Esophagus mucosa (tissue), 1 donor: ENCODE measurements around the gene CFAP74. TPM values are rescaled to one million over a fixed set of nuclear protein-coding genes. Genes with fewer than 3 reads are reported as not detected.
"Not testable (repeated sequence)": the region's sequence is repeated elsewhere in the genome, so short reads cannot be mapped to it uniquely, and the experiment has no call there.

Source experiments
- ATAC-seq: fragments of 200-7000 bp; cut with Tn5 transposase; one replicate; pipeline ENCODE4 v1.9.1; 2020
- total RNA-seq: library from RNA; stranded (reverse); gene quantifications from one replicate; pipeline ENCODE4 v1.2.4, GENCODE V29; 2023
- donor health status: DM: yes; HTN: yes; CAD: no.

Gene CFAP74
- total RNA-seq, 1 donor from 2014 or later = not detected

GRCh38 chr1:1947493-1947892 lies 56.1 kb downstream of the CFAP74 start:
- no peak for ATAC-seq

DNA sequence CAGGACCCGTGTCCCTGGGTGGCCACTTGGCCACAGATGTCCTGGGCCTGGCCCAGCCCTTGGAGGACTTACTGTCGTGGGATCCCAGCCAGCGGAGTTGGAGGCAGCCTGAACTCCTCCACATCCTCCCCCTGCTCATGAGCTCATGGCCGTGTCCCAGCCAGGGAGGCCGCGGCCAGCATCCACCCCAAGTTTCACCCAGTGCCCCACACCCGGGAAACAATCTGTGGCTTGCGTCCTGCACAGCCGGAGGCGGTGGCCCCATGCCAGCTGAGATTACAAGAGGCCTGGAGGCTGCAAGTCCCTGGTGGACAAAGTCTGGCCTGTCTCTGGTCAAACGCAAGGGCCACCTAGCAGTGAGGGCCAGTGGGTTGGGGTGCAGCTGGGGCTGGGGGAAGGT lies 57.0 kb downstream of the CFAP74 start:
- no peak for ATAC-seq

- no peak for ATAC-seq
Measured at GRCh38 chr1:1945782-1946393, 57.7 kb downstream of the CFAP74 start.

DNA sequence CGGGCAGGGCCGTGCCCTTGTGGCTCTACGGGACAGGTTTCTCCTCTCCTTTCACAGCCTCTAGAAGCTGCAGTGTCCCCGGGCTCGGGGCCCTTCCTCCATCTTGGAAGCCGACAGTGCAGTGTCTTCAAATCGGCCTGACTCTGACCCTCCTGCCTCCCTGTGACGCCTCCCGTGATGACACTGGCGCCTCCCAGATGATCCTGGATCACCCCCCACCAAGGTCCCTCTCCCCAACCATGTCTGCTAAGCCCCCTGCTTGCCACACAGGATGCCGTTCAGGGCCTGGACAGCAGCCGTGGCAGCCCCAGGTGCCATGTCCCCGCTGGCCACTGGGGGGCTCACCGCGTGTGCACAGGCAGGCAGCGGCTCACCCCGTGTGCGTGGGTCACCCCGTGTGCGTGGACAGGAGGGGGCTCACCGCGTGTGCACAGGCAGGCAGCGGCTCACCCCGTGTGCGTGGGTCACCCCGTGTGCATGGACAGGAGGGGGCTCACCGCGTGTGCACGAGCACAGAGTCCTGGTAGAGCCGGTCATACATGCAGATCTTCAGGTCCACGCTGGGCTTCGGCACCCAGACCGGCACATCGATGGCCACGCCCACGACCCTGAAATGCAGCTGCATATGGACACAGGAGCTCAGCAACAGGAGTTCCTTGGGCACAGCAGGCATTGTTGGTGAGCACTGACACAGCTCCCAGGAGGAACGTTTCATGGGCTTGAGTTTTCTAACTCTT lies 59.6 kb downstream of the CFAP74 start:
- peak; percentile 72 for ATAC-seq

GRCh38 chr1:1942753-1943656 lies 60.6 kb downstream of the CFAP74 start:
- ATAC-seq = peak; percentile 53

GRCh38 chr1:1941868-1942752 lies 61.5 kb downstream of the CFAP74 start:
- ATAC-seq = peak; percentile 4

DNA sequence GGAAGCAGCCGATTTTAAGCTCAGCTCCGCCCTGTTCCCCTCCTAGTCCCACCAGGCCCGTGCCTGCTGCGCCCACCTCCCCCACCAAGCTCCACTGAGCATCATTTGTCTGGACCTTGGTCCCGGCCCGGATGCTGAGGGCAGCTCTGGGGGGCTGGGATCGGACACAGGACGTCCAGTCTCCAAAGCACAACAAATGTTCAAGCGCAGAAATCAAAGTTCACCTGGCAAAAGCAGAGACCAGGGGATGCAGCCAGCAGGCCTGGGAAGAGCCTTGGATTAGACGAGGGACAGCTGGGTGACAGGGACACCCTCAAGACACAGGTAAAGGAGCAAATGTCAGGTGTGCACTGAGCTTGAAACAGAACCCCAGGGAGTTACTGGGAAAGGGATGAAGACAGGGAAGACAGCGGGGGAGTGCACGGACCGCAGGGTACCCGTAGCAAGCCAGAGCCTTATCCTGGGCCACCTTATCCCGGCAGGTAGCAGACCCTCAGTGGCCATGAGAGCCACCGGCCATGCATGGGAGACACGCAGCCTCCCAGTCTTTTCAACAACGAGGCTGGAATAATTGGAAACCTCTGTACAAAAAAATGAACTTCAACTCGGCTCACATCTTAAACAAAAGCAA lies 62.3 kb downstream of the CFAP74 start:
- ATAC-seq = no peak

- no peak for ATAC-seq
Measured at GRCh38 chr1:1940123-1940425, 63.5 kb downstream of the CFAP74 start.

GRCh38 chr1:1939296-1940122 lies 64.1 kb downstream of the CFAP74 start:
- no peak for ATAC-seq

GRCh38 chr1:1938613-1939295 lies 64.8 kb downstream of the CFAP74 start:
- ATAC-seq = no peak

DNA sequence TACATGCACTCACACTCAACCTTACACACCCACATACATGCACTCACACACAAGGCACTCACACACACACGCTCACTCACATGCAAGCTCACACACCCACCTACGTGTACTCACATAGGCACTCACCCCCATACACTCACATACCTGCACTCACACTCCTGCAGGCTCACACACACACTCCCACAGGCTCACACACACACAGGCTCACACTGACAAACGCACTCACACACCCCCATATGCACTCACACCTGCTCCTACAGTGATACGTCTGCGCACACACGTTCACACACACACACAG lies 65.4 kb downstream of the CFAP74 start:
- ATAC-seq = no peak

GRCh38 chr1:1937549-1938275 lies 65.9 kb downstream of the CFAP74 start:
- ATAC-seq = no peak

DNA sequence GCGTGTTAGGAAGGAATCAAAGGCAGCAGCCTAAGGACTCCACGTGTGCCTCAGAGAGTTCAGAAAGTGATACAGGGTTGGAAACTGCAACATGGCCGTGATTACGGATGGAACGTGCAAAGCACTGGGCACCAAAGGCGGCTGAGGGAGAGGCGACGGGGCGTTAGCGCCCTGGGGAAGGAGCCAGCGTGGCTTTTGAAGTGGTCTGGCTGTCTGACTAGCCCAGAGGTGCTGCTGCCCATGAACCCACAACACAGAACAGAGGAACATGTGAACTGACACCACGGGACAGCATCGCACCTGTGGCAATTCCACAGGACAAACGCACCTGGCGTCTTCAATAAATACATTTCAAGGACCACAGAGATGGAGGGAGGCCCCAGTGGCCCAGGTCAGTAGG lies 66.5 kb downstream of the CFAP74 start:
- no peak for ATAC-seq

DNA sequence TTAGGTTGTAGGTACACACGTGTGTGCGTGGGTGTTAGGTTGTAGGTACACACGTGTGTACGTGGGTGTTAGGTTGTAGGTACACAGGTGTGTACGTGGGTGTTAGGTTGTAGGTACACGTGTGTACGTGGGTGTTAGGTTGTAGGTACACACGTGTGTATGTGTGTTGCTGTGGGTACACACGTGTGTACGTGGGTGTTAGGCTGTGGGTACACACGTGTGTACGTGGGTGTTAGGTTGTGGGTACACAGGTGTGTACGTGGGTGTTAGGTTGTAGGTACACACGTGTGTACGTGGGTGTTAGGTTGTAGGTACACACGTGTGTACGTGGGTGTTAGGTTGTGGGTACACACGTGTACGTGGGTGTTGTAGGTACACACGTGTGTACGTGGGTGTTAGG lies 68.7 kb downstream of the CFAP74 start:
- not testable (repeated sequence) for ATAC-seq

DNA sequence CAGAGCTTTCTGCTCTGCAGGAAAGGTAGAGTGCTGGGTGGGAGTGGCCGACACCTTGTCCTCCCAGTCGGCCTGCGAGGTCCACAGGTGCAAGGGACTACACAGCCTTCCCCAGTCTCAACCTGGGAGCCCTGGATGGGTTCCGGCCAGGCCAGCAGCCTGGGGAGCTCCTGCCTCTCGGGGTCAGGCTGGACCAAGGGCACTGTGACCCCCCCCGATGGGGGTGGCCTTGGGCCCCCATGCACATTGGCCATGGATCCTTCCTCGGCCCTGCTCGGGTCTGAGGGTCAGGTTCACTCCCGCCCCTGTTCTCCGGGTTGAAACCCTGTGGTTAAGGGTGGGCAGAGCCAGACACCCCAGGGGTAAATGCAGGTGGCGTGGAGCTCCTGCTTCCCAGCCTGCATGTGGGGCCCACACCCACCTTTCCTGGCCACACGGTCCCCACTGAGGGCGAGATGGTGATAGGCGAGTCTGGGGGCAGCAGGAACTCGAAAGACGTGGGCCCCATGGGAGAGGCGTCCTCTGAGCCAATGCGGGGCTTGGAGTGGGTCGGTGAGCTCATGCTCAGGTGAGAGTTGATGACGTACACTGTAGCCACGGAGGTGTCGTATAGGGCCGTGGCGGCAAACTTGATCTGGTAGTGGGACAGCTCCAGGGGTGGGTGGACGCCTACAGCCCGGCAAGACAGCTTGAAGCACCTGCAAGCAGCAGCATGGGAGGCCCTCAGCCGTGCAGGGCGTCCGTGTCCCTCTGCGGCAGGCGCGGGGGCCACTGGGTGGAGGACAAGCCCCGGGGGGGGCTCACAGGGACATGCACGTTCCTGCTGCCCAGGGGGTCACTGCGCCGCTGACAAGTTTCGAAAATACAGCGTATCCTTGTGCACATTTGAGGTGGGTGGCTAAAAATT lies 73.7 kb downstream of the CFAP74 start:
- no peak for ATAC-seq

GRCh38 chr1:1929102-1929638 lies 74.4 kb downstream of the CFAP74 start:
- ATAC-seq = no peak

DNA sequence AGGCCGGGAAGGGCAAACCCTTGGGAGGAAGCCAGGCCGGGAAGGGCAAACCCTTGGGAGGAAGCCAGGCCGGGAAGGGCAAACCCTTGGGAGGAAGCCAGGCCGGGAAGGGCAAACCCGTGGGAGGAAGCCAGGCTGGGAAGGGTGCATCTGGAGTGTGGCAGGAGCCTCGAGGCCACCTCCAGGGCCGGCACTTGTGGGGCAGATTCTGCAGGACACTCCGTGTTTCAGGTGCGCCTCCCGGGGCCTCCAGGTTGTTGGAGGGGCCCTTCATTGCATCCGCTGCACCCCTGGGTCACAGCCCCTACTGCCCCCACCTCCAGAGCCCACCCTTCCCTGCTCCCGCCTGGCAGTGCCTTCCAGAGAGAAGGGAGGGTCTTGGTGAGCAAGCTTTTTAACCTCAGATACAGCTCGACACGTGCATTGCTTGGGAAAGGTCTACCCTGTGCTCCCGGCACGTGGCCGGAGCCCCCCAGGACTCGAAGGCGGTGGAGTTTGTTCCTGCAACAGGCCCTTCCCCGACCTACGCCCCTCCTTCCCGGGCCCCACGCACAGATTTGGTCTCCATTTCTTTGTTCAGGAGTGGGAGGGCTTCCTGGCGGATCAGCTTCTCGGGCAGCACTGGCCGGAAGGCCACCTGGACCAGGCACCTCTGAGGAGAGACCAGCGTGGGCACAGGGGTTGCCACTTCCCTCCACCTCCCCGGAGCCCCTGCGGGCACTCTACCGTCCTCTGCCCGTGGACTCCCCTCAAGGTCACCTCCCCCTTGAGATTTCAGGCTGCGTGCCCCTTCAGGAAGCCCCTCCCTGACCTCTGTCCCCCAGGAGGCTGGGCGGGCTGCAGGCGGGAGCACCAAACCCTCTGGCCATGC lies 75.1 kb downstream of the CFAP74 start:
- no peak for ATAC-seq

- ATAC-seq = no peak
Measured at GRCh38 chr1:1927751-1928150, 75.8 kb downstream of the CFAP74 start.
